HG03521 (cell line): ENCODE data around the gene ARHGAP28.
"Not testable (repeated sequence)": the region's sequence is repeated elsewhere in the genome, so short reads cannot be mapped to it uniquely, and the experiment has no call there.

Experiments used
- ATAC-seq: cut with Tn5 transposase; IDR thresholded peaks from one replicate; pipeline ENCODE4 v1.9.1; 2021; ENCODE audit warnings: mild to moderate bottlenecking, moderate library complexity; ENCODE audit not compliant: unreplicated experiment

The ARHGAP28 gene

GRCh38 chr18:6775237-6775636, 45.7 kb downstream of the ARHGAP28 start:
- no peak for ATAC-seq

DNA sequence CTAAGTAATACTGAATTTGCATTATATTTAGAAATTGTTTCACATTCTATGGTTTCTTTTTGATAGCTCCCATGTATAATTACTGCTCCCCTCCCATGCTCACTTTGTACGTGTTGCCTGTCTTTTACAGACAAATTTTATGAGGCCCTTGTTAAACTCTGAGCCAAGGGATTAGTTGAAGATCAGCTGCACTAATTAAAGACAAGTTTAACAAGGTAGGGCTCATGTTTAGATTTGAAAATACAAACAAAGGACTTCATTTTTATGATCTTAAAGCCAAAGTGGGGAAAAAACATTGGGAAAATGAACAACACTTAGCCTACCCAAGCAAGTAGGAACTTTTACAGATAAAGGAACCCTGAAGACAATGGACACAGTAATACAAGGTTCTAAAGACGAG, 46.2 kb downstream of the ARHGAP28 start:
- ATAC-seq, result no peak

DNA sequence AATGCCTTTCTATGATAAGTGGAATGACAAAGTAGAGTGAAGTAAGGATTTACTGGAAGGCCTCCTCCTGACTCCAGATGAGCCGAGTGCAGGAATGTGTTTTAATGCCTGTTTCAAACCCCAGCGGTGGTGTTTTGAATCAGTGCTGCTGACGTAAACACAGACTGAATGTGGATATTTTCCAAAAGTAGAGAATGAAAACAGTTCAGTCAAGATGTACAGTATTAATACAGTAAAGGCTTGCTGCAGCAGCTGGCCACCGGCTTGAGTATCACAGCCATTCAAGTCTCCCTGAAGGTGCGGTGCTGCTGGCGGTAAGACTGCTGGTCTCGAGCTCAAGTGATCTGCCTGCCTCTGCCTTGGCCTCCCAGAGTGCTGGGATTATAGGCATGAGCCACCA, 46.7 kb downstream of the ARHGAP28 start:
- no peak for ATAC-seq

GRCh38 chr18:6777509-6777908, 48.0 kb downstream of the ARHGAP28 start:
- ATAC-seq, result no peak

DNA sequence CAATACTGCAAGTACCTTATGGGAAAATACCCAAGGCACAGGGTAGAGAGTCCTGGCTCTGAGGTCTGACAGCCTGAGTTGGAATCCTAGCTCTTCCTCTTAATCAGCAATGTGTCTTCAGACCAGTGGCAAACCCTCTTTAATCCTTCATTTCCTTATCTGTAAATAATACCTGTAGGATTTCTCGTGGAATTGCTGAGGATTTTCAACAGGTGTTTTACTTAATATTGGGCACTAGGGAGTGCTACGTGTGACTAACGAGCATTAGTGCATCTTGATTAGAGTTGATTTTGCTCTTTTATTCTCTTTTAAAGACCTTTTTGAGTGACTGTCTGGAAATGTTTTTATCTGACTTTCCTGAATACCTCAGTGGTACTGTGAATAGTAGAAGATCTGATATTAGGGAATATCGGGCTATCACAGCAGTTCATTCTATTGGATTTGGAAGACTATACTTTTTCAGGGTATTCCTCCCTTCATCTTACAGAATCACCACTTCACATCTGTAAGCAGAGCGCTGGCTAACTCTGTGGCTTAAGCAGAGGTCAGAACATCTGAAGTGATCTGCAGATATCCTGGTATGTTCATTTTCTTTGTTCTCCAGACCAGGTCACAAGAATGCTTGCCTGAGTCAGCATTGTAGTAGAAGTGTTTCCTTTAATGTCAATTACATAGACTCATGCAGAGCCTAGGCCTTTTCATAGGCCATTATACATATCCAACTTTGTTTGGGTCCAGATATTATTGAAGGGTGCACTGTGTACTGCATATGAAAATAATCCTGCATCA, 49.1 kb downstream of the ARHGAP28 start:
- no peak for ATAC-seq

GRCh38 chr18:6781142-6781714, 51.7 kb downstream of the ARHGAP28 start:
- ATAC-seq, result no peak

GRCh38 chr18:6781796-6782195, 52.3 kb downstream of the ARHGAP28 start:
- no peak for ATAC-seq

DNA sequence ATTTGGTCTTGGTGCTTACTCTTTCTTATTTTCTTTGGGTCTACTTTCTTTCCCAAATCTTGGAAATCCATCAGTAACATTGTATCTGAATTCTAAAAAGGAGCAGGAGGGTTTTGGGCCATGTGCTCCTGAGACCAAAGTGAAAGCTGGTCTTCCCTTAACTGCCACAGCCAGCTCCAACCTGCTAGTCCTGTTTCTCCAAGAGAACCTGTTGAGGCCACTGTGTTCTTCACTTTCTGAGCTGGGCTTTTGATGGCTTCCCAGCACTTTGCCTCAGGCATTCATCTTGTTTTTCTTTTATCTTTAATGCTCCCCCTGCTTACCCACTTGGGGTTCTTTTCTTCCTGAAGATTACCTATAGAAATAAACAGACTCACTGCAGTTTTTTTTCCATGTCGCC, 53.3 kb downstream of the ARHGAP28 start:
- ATAC-seq, result no peak

DNA sequence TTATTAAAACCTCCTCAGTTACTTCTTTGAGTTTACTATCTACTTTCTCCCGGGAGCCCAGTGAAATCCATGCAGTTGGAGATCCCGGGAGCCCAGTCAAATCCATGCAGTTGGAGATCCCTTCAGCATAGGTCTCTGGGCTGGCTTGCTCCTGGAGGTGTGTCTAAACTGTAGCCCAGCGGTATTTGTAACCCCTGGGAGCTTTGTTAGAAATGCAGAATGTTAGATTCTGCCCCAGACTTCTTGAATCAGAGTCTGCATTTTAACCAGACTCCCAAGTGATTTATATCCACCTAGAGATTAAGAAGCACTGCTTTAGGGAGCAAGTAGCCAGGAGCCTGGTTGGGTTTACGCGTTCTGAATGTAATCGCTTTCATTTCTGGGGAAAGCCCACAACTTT, 54.5 kb downstream of the ARHGAP28 start:
- ATAC-seq, result no peak

DNA sequence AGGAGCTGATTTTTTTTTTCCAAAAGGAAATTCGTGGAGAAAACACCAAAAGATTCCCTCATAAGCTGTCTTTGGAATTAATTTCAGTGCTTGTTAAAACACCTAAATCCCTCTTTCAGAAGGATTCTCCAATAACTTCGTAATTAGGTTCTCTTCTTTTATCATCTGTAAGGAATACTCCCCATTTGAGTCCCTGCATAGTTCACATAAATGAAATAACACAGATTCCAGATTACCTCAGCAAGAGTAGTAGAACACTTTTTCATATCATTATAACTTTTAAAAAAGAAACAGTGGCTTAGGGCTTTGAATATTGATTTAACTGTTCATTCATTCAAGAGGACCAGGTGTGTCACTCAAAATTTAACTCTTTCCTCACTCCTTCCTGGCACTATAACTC, 55.5 kb downstream of the ARHGAP28 start:
- ATAC-seq, result no peak

DNA sequence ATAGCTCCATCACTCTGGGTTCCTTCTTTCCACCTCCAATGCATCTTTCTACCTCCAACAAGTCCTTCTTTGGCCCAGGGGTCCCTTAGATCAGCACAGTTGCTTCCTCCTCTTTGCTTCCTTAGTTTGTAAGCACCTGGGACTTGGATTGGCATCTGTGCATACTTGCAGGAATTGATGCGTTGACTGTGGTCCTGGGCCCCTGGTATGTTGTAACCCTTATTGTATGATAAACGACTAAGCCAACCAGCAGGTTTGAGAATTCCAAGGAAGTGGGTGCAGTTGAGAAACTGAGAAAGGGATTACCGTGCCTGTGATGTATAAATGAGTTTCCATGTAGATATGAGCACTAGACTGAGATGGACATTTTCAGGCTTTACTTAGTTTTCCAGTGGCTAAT, 55.9 kb downstream of the ARHGAP28 start:
- ATAC-seq, result no peak

DNA sequence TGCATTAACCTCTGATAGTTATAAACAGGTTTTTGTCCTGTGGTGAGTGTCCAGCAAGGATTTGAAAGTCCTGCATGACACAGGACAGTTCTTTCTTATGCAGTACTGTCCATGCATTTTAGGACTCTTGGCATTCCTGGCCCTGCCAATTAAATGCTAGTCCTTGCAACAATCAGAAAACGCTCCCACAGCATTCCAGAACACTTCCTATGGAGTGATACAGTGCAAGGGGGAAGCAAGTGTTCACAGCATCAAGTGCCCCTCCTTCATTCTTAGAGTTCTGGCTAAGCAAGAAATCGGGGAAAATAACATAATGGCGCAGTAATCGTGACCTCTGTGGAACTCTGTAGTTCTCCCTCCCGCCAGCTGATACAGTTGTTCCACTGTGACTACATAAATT, 62.9 kb downstream of the ARHGAP28 start:
- no peak for ATAC-seq

GRCh38 chr18:6793455-6793854, 63.9 kb downstream of the ARHGAP28 start:
- no peak for ATAC-seq

- no peak for ATAC-seq
These were observed 64.5 kb downstream of the ARHGAP28 start for GRCh38 chr18:6793986-6794385.

DNA sequence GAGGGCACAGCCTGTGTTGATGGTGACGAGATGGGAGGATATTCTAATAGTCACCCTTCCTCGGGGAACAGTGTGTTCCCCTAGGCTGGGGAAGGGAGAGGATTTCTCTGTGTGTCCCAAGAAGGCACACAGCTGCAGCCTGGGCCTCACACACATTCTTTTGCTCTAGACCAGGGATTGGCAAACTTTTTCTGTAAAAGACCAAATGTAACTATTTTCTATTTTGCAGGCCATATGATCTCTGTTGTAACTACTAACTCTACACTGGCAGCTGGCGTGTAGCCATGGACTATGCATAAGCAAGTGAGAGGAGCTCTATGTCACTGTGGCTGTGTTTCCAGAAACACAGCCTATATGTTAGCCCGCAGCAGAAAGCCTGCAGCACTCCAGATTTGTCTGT, 65.8 kb downstream of the ARHGAP28 start:
- ATAC-seq, result no peak

DNA sequence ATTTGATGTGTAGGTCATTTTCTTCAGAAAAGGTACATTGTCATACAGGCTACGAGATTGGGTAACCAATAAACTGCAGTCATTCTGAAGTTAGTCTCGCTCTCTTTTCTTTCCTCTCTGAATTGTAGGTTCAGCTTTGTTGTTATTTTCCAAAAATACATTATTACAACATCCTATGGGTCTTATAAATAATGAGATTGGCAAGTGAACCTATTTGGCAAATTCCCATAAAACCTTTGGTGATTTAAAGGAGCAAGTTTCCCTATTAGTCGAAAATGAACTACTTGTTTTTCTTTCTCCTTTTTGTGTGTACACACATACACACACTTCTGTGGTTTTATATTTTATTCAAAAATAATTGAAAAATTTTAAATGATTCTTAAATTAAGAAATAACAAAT, 67.0 kb downstream of the ARHGAP28 start:
- no peak for ATAC-seq

- no peak for ATAC-seq
These were observed 67.7 kb downstream of the ARHGAP28 start for GRCh38 chr18:6797171-6797570.

- ATAC-seq, result no peak
These were observed 69.4 kb downstream of the ARHGAP28 start for GRCh38 chr18:6798896-6799295.

- ATAC-seq, result not testable (repeated sequence)
These were observed 70.8 kb downstream of the ARHGAP28 start for GRCh38 chr18:6800309-6800708.

GRCh38 chr18:6807515-6808257, 78.2 kb downstream of the ARHGAP28 start:
- ATAC-seq, result no peak

GRCh38 chr18:6810191-6810590, 80.7 kb downstream of the ARHGAP28 start:
- ATAC-seq, result no peak

DNA sequence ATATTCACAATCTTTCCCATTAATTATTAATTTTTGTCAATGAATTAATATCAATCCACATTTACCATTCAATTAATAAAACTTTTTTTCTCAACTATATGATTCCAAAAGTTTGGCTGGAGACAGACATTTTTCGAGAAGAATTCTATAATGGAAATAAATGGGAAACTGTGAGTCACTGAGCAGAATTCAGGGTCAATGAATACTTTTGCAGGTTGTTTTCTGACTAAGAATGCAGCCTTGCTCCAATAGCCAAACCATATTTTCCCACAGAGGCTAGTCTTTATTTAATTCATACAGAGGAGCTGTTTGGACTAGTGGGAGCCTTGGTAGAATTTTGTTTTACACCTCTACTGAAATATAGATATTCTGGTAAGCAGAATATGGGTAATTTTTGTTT, 82.3 kb downstream of the ARHGAP28 start:
- ATAC-seq, result no peak
